Esophagus muscularis mucosa (tissue), 3 donors: ENCODE measurements around the gene PROX2.

ENCODE experiments used
- CTCF ChIP-seq, 3 experiments: fragments of 200-600 bp in 2 of 3; fragments of 450-650 bp in 1 of 3; sonication (generic) in 2 of 3; IDR thresholded peaks; one replicate each; pipeline ENCODE4 v1.5.1; 2017 to 2019; ENCODE audit warnings: antibody characterized with exemption in 3 of 3, mild to moderate bottlenecking in 2 of 3, moderate library complexity in 1 of 3
- EP300 ChIP-seq: sonication (generic); formaldehyde crosslinking; IDR thresholded peaks from one replicate; pipeline ENCODE4 v1.6.1; 2017; ENCODE audit warnings: antibody characterized with exemption

- TF ChIP-seq CTCF (IDR thresholded peaks at IDR 0.05) (no peak), EP300 (no peak)
These were observed 33.6 kb upstream of the PROX2 start for GRCh38 chr14:74909501-74909900.
